ENCODE data around the gene RASL11A.

The RASL11A gene

GRCh38 chr13:27273658-27274425, 3.2 kb downstream of the RASL11A start:
- Histone ChIP-seq H3K9me3 (ENCODE audit: insufficient read depth, low read depth, low read length) (no peaks in the 10 kb centered on the region), H3K9me2 (replicated peaks; ENCODE audit: low read depth, low read length) (no peaks in the 10 kb centered on the region), H3K36me3 (ENCODE audit: insufficient read depth, low read length) (no peaks in the 10 kb centered on the region), H3K9ac (ENCODE audit: low read depth, low read length, poor library complexity, severe bottlenecking) (no peak overlapping the region), H4K20me1 (ENCODE audit: insufficient read depth, low read length, poor library complexity, severe bottlenecking) (no peaks in the 10 kb centered on the region), H2AFZ (ENCODE audit: low read length) (no peak overlapping the region), H3K4me3 (ENCODE audit: low read length, poor library complexity, severe bottlenecking) (no peak overlapping the region), H3F3A (ENCODE audit: low read depth) (no peaks in the 10 kb centered on the region), H3K27me3 (ENCODE audit: insufficient read depth, low read length, poor library complexity, severe bottlenecking) (no peaks in the 10 kb centered on the region), H3K79me2 (ENCODE audit: insufficient read depth, low read length) (no peaks in the 10 kb centered on the region), H3K4me1 (ENCODE audit: insufficient read depth, low read length, poor library complexity, severe bottlenecking) (no peaks in the 10 kb centered on the region), H3K4me2 (ENCODE audit: low read depth, low read length, poor library complexity, severe bottlenecking) (no peak overlapping the region)
- TF ChIP-seq CTCF (conservative IDR thresholded peaks at IDR 0.05; ENCODE audit: low read length) (no peak), EZH2phosphoT487 (IDR thresholded peaks at IDR 0.05; ENCODE audit: borderline replicate concordance) (no peak)

- Histone ChIP-seq H3K9me3 (ENCODE audit: insufficient read depth, low read depth, low read length) (no peaks in the 10 kb centered on the region), H3K9ac (ENCODE audit: low read depth, low read length, poor library complexity, severe bottlenecking) (no peak overlapping the region), H3K27me3 (ENCODE audit: insufficient read depth, low read length, poor library complexity, severe bottlenecking) (no peaks in the 10 kb centered on the region), H3K4me1 (ENCODE audit: insufficient read depth, low read length, poor library complexity, severe bottlenecking) (peaks cover 3% of the 10 kb centered on the region), H3K4me3 (ENCODE audit: low read length, poor library complexity, severe bottlenecking) (no peak overlapping the region), H4K20me1 (ENCODE audit: insufficient read depth, low read length, poor library complexity, severe bottlenecking) (no peaks in the 10 kb centered on the region), H3K79me2 (ENCODE audit: insufficient read depth, low read length) (no peaks in the 10 kb centered on the region), H3K9me2 (replicated peaks; ENCODE audit: low read depth, low read length) (no peaks in the 10 kb centered on the region), H3F3A (ENCODE audit: low read depth) (no peaks in the 10 kb centered on the region), H2AFZ (ENCODE audit: low read length) (no peak overlapping the region), H3K36me3 (ENCODE audit: insufficient read depth, low read length) (no peaks in the 10 kb centered on the region), H3K4me2 (ENCODE audit: low read depth, low read length, poor library complexity, severe bottlenecking) (no peak overlapping the region)
- TF ChIP-seq CTCF (conservative IDR thresholded peaks at IDR 0.05; ENCODE audit: low read length), result no peak
- no peak for TF ChIP-seq EZH2phosphoT487 (IDR thresholded peaks at IDR 0.05; ENCODE audit: borderline replicate concordance)
Observed at GRCh38 chr13:27274631-27275030, 4.0 kb downstream of the RASL11A start.

GRCh38 chr13:27276188-27276587, 5.6 kb downstream of the RASL11A start:
- Histone ChIP-seq H3K9ac (ENCODE audit: low read depth, low read length, poor library complexity, severe bottlenecking) (no peak overlapping the region), H3K79me2 (ENCODE audit: insufficient read depth, low read length) (no peaks in the 10 kb centered on the region), H3K4me1 (ENCODE audit: insufficient read depth, low read length, poor library complexity, severe bottlenecking) (peaks cover 9% of the 10 kb centered on the region), H3K9me3 (ENCODE audit: insufficient read depth, low read depth, low read length) (no peaks in the 10 kb centered on the region), H3F3A (ENCODE audit: low read depth) (no peaks in the 10 kb centered on the region), H3K4me2 (ENCODE audit: low read depth, low read length, poor library complexity, severe bottlenecking) (no peak overlapping the region), H4K20me1 (ENCODE audit: insufficient read depth, low read length, poor library complexity, severe bottlenecking) (no peaks in the 10 kb centered on the region), H2AFZ (ENCODE audit: low read length) (no peak overlapping the region), H3K27me3 (ENCODE audit: insufficient read depth, low read length, poor library complexity, severe bottlenecking) (no peaks in the 10 kb centered on the region), H3K4me3 (ENCODE audit: low read length, poor library complexity, severe bottlenecking) (no peak overlapping the region), H3K36me3 (ENCODE audit: insufficient read depth, low read length) (no peaks in the 10 kb centered on the region), H3K9me2 (replicated peaks; ENCODE audit: low read depth, low read length) (no peaks in the 10 kb centered on the region)
- TF ChIP-seq CTCF (conservative IDR thresholded peaks at IDR 0.05; ENCODE audit: low read length) (no peak), EZH2phosphoT487 (IDR thresholded peaks at IDR 0.05; ENCODE audit: borderline replicate concordance) (no peak)
